Stimulated activated CD4-positive, alpha-beta T cell treated with anti-CD3 and anti-CD28 coated beads, Interleukin-4, amount 100 ng/mL, for 4 hours (primary cell): ENCODE measurements around the gene KRT24.

Experiments
- DNase-seq, 2 experiments: peaks; one replicate each; pipeline ENCODE4 v3.0.0-alpha.2; 2020

KRT24 gene

DNA sequence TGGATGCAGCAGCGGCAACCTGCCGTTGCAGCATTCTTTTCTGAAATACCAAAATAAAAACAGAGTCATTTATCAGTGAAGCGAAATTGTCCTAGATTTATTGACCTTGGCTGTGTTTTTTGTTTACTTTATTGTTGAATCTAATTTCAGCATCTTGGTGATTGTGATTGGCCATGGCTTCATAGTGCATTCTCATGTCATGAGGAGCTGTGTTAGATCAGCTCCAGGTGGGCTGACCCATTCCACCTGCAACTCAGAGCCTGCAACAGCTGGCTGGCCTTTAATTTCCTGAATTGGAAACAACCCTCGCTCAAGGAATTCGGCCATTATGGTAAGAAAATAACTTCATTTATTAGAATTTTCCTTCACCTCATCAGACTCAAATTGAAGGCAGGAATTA is 16.4 kb downstream of the KRT24 start:
- no peak for DNase-seq

DNA sequence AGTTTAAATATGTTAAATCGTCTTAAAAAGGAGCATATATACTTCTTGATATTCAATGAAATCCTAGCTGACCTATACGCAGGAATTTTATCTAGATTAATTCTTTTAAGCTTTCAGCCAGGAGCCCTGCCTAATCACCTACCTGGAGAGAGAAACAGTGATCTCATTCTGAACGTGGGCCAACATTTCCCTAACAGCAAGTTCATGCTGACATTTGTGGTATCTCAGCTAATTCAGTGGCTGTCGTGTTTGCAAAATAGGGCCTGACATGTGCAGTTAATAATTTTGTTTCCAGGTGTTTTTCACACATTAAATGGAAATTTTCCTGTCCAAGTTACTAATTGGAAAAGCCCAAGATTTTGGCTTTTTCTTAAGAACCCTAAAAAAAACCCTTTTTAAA is 17.4 kb downstream of the KRT24 start:
- no peak for DNase-seq

GRCh38 chr17:40680998-40681397 is 22.6 kb downstream of the KRT24 start:
- no peak for DNase-seq

DNA sequence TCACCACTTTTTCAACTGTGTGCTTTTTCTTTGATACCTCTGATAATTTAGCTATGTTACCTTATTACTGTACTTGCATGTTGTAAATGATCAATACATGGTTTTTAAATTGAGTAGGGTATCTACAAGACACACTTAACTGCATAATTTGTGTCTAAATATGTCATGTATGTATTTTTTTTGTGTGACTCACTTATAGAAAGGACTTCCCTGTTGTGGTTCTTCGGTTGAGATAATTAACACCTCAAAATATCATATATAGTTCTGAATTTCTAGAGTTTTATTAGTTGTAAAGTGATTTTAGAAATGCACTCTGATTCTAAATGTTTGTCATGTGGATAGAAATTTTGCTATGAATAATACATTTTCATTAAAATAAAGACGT is 24.0 kb downstream of the KRT24 start:
- DNase-seq: no peak

DNA sequence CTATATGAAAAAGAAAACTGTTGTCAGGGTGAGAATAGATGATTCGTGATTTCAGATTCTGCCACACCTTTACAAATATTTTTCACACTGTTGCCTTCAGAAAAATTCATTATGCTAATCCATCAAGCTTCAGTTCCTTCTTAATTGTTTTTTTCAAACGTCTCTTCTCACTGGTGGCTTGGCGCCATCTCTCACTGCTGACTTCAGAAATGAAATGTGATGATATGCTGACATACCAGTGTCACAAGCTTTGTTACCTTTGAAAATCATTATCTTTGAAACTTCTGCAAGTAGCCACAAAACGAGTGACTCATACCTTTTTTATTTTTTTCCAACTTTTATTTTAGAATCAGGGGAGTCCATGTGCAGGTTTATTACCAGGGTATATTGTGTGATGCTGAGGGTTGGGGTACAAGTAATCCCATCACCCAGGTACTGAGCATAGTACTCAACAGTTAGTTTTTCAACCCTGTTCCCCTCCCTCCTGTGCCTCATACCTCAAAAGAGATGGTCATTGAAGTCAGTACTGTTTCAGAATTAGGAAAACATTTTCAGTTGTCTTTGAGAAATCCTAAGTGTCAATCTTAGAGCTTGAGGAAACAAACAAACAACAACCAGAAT is 24.5 kb downstream of the KRT24 start:
- DNase-seq: no peak

DNA sequence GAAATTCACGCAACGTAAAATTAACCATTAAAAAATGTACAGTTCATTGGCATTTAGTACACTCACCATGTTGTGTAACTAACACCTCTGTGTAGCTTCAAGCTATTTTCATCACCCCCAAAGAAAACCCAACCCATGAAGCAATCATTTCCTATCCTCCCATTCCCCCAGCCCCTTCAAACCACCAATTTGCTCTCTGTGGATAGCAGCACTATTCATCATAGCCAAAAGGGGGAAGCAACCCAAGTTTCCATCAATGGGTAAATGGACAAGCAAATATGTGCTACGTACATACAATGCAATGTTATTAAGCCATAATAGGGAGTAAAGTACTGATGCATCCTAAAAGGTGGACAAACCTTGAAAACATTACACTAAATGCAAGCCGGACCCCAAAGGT is 27.6 kb downstream of the KRT24 start:
- DNase-seq: no peak

- DNase-seq: no peak
These were observed 30.9 kb downstream of the KRT24 start for GRCh38 chr17:40672654-40673053.

DNA sequence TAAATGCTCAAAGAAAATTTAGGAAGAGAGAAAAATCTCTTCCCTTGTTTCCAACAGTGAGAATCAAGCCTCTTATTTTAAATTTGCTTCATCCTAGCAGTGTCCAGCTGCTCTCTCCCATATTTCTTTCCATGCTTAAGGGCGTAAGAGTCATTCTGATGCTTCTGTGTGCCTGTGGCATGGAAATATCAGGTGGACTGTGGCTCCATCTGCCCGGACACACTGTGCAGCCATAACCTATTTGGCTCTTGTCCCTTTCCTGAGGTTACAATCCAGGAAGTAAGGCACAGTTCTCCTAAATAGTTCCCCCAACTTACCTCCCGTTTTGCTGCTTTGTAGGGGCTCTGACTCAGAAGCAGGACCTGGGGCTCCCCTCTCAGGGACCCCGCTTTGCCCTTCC is 32.3 kb downstream of the KRT24 start:
- no peak for DNase-seq

- no peak for DNase-seq
These were observed 37.2 kb downstream of the KRT24 start for GRCh38 chr17:40666331-40666730.

- no peak for DNase-seq
These were observed 38.8 kb downstream of the KRT24 start, which contains the start of gene KRT222 for GRCh38 chr17:40664582-40665333. Gene KRT222, minus strand, starts transcription at chr17:40665177. Its CDS starts 78 bp downstream, at chr17:40665099.

GRCh38 chr17:40663252-40663651 is 40.3 kb downstream of the KRT24 start:
- DNase-seq: no peak

DNA sequence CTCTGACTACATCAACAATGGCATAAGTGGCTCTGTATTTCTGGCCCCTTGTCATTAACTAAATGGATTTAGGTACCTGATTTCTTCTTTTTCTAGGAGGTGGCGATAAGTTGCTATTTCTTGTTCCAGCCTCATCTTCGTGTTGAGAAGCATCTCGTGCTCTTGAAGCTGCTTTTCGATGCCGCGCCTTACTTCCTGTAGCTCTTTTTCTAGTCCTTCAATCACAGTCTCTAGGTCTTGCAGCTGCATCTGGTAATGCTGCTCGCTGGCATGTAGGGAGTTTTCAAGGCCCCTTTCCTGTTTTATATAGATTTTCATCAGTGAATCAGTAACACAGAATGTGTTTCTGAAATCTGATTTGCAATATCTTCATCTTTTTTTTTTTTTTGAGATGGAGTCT is 43.6 kb downstream of the KRT24 start:
- no peak for DNase-seq

- DNase-seq: no peak
These were observed 45.2 kb downstream of the KRT24 start for GRCh38 chr17:40658396-40658795.

DNA sequence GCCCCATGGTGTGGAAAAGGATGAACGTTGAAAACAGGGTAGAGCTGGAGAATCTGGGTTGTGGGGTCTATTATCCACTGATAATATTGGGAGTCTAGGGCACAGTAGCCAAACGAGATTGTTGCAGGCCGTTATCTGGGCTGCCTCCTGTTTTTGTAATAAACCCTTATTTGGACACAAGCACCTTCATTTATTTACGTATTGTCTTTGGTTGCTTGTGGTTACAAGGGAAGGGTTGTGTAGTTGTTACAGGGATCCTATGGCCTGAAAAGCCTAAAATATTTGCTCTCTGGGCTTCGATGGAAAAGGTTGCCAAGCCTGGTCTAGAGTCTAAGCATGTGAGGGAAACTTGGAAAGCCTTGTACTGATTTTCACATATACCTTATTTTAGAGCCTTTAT is 51.6 kb downstream of the KRT24 start:
- no peak for DNase-seq

DNA sequence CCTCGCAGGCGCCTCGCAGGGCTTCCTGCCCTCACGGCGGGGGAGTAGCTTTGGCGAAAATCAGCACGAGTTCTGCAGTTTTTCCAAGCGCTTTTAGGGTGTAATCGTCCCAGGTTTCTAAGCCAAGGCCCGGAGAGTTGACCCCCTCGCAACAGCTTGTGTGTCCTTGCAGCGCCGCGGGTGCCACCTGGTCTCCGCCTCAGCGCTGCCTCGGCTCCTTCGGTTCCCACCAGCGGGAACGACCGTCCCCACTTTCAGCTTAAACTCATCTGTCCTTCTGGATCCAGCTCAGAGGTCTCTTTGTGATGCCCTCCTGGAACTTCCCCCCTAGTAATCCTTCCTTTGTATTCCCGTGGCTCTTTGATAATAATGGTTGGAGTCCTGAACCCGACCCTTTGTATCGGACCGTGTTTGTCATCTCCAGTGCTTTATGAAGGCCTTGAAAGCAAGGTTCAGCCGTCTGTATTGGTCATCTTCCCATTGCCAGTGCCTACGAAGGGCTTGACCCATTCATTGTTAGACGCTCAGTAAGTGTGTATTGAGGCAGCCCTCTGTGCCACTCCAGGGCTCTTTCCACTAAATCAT is 55.1 kb downstream of the KRT24 start:
- no peak for DNase-seq
